Common myeloid progenitor, CD34-positive (primary cell): Measurements from ENCODE around the gene VPS37C.
A peak's percentile ranks its signal among the peaks of the same experiment; 100 is the strongest.
"Not testable (repeated sequence)": the region's sequence is repeated elsewhere in the genome, so short reads cannot be mapped to it uniquely, and the experiment has no call there.

Experiments used
- CTCF ChIA-PET: fragments of 350-600 bp; sonication (Branson Sonifier 250); formaldehyde crosslinking; loops from one replicate; lab custom pipeline; 2021; ENCODE audit warnings: antibody characterized with exemption; lab: Charles Lee
- POLR2A ChIA-PET: fragments of 350-600 bp; sonication (Branson Sonifier 250); formaldehyde crosslinking; loops from one replicate; lab custom pipeline; 2021; ENCODE audit warnings: antibody characterized with exemption; lab: Charles Lee
- DNase-seq, 3 donors: peaks; one replicate each; pipeline versions ENCODE4 v3.0.0 to v3.0.0-alpha.2; 2013
- H3K27ac ChIP-seq, 2 experiments: 1 replicate in 1 of 2; 2 replicates in 1 of 2; pipeline ENCODE4 v1.7.0; 2013; ENCODE audit warnings: inconsistent platforms in 2 of 2, low read length in 2 of 2, mild to moderate bottlenecking in 2 of 2, low read depth in 1 of 2, moderate library complexity in 1 of 2; ENCODE audit not compliant: severe bottlenecking in 2 of 2, insufficient read depth in 1 of 2, poor library complexity in 1 of 2
- H3K27me3 ChIP-seq, 5 experiments: replicated peaks in 2 of 5; 1 replicate in 3 of 5; 2 replicates in 2 of 5; pipeline versions ENCODE4 v1.6.1 to v1.7.0; 2013; ENCODE audit warnings: low read length in 4 of 5, mild to moderate bottlenecking in 2 of 5, moderate library complexity in 2 of 5, inconsistent platforms in 1 of 5; ENCODE audit not compliant: insufficient read depth in 5 of 5, control insufficient read depth in 4 of 5
- H3K36me3 ChIP-seq, 4 experiments: 1 replicate in 2 of 4; 2 replicates in 2 of 4; pipeline versions ENCODE4 v1.6.1 to v1.7.0; 2013; ENCODE audit warnings: low read length in 3 of 4, control low read depth in 1 of 4, mild to moderate bottlenecking in 1 of 4; ENCODE audit not compliant: control insufficient read depth in 4 of 4, insufficient read depth in 4 of 4
- H3K4me1 ChIP-seq, 4 experiments: 1 replicate in 3 of 4; 2 replicates in 1 of 4; pipeline versions ENCODE4 v1.6.1 to v1.7.1; 2013; ENCODE audit warnings: low read length in 3 of 4, mild to moderate bottlenecking in 3 of 4, control low read depth in 1 of 4, inconsistent platforms in 1 of 4, moderate library complexity in 1 of 4; ENCODE audit not compliant: control insufficient read depth in 4 of 4, insufficient read depth in 4 of 4; ENCODE audit errors: control extremely low read depth in 1 of 4
- H3K4me3 ChIP-seq, 7 experiments: 1 replicate in 4 of 7; 2 replicates in 3 of 7; pipeline versions ENCODE4 v1.5.1 to v1.7.0; 2013; ENCODE audit warnings: mild to moderate bottlenecking in 7 of 7, low read length in 6 of 7, moderate library complexity in 6 of 7, inconsistent platforms in 2 of 7, low read depth in 2 of 7, control low read depth in 1 of 7; ENCODE audit not compliant: insufficient read depth in 4 of 7, control insufficient read depth in 1 of 7; ENCODE audit errors: extremely low read depth in 1 of 7
- H3K9me3 ChIP-seq, 5 experiments: 1 replicate in 4 of 5; 2 replicates in 1 of 5; pipeline versions ENCODE4 v1.6.1 to v1.7.1; 2013; ENCODE audit warnings: low read length in 4 of 5, mild to moderate bottlenecking in 2 of 5, inconsistent platforms in 1 of 5, low read depth in 1 of 5, moderate library complexity in 1 of 5; ENCODE audit not compliant: control insufficient read depth in 4 of 5, insufficient read depth in 2 of 5; ENCODE audit errors: control extremely low read depth in 1 of 5
- WGBS: methylation state at CpG from one replicate; pipeline ENCODE4 v1.1.5; 2013; ENCODE audit not compliant: insufficient coverage; 5-methylcytosine and 5-hydroxymethylcytosine counted together

The VPS37C gene

DNA sequence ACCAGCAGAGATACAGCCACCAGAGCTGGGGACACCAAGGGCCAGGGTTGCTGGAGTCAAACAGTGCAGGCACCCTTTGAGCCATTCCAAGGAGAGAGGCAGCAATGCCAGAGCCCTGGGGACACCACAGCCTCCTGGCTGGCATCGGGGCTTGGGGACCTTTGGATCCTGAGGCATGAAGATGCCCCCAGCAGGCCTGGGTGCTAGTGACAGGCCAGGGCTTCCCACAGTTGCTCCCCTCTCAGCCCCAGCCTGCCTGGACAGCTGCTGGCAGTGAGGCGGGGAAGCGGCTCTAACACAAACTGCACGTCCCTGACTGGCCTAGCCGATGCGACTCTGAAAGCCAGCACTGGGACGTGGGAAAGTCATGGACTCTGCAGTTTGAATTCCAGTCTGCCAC lies 56.3 kb downstream of the VPS37C start:
- CTCF ChIA-PET: no interaction called here
- Histone ChIP-seq H3K36me3 (no peaks in the 10 kb centered on the region), H3K27ac (no peak overlapping the region), H3K4me3 (no peak overlapping the region), H3K4me1 (peaks cover 0 to 15% (median 6%) of the 10 kb centered on the region in 4 experiments), H3K27me3 (no peaks in the 10 kb centered on the region), H3K9me3 (no peaks in the 10 kb centered on the region)
- DNase-seq: no peak
- 96% methylated on average over 7 of the region's 7 CpGs for WGBS
- POLR2A ChIA-PET: no interaction called here

DNA sequence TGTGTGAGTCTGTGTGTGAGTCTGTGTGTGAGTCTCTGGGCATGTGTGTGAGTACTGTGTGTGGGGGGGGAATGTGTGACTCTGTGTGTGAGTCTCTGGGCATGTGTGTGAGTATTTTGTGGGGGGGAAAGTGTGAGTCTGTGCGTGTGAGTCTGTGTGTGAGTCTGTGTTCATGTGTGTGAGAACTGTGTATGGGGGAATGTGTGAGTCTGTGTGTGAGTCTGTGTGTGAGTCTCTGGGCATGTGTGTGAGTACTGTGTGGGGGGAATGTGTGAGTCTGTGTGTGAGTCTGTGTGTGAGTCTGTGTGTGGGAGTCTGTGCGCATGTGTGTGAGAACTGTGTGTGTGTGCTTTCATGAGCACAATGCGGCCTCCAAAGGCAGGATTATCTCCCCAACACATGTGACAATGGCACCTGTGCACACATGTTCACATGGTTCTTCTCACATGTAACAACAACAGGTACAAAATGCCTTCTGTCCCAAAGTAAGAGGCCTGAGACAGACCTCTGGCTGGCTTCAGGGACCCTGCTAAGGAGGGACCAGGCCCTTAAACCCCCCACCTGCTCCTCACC lies 57.3 kb downstream of the VPS37C start:
- Histone ChIP-seq H3K27ac (no peak overlapping the region), H3K4me1 (peaks cover 0 to 15% (median 6%) of the 10 kb centered on the region in 4 experiments), H3K9me3 (no peaks in the 10 kb centered on the region), H3K36me3 (no peaks in the 10 kb centered on the region), H3K4me3 (no peak overlapping the region), H3K27me3 (no peaks in the 10 kb centered on the region)
- 100% methylated on average over 2 of the region's 3 CpGs for WGBS
- ChIA-PET CTCF (no interaction called here), POLR2A (no interaction called here)
- DNase-seq: no peak

DNA sequence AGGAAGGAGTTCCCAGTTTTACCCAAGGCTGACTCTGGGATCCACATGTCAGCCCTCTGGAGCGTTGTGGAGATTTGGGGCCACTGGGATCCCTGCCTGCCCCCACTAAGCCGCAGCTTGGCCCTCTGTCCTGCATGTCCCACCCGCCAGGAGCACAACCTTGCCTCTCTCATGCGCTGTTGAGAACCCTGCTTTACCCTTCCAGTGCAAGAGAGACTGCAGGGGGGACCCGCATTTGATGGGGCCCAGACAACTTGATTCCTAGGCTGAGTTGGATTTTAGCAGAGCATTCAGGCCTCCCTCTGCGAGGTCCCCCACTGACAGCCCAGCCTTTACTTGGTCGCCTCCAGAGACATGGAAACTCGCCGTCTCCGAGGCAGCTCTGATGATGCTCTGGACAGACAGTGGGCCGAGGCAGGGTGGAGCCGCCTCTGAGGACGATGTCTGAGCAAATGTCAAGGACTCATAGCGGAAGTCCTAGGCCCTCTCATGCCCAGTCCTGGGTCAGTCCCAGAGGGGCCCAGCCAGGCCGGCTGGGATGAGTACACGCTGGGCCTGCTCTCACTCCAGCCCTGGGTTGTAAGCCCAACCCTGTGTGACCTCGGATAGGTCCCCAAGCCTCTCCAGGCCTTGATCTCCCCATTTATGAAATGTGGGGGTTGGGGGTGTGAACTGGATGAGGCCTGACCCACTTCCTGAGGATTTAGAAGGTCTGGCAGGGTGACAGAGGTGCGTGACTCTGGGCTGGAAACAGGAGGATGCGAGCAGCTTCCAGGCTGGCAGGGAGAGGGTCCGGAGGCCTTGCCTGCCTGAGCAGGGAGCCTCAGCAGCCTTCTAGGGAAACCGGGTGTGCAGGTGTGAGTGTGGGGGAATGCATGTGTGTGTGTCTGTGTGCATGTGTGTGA lies 58.3 kb downstream of the VPS37C start:
- 93% methylated on average over 20 of the region's 21 CpGs for WGBS
- Histone ChIP-seq H3K4me3 (no peak overlapping the region), H3K36me3 (no peaks in the 10 kb centered on the region), H3K27ac (peak overlapping the region in 1 of 2 experiments; percentile 7), H3K4me1 (peaks cover 0 to 15% (median 6%) of the 10 kb centered on the region in 4 experiments), H3K9me3 (no peaks in the 10 kb centered on the region), H3K27me3 (no peaks in the 10 kb centered on the region)
- CTCF ChIA-PET: no interaction called here
- POLR2A ChIA-PET: no interaction called here
- DNase-seq: no peak

DNA sequence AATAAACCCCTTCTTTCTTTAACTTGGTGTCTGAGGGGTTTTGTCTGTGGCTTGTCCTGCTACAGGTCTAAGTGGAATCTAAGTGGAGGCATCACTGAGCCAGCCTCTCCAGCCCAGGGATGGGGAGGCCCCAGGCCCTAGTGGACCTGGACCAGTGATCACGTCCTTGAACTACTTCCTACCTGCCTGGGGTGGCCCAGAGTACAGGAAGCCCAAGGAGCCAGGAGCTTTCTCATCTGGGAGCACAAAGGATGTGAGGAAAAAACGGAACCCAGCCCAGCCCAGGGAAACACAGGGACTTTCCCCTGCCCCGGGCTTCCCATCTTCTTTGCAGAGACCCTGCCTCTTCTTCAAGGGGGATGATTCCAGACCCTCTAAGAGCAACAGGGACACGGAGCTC lies 62.4 kb downstream of the VPS37C start:
- Histone ChIP-seq H3K27me3 (no peaks in the 10 kb centered on the region), H3K9me3 (peaks cover 0 to 5% (median 0%) of the 10 kb centered on the region in 5 experiments), H3K4me1 (peaks cover 0 to 20% (median 12%) of the 10 kb centered on the region in 4 experiments), H3K4me3 (no peak overlapping the region), H3K36me3 (no peaks in the 10 kb centered on the region), H3K27ac (no peak overlapping the region)
- ChIA-PET POLR2A (no interaction called here), CTCF (no interaction called here)
- 98% methylated on average over 4 of the region's 4 CpGs for WGBS
- no peak for DNase-seq

DNA sequence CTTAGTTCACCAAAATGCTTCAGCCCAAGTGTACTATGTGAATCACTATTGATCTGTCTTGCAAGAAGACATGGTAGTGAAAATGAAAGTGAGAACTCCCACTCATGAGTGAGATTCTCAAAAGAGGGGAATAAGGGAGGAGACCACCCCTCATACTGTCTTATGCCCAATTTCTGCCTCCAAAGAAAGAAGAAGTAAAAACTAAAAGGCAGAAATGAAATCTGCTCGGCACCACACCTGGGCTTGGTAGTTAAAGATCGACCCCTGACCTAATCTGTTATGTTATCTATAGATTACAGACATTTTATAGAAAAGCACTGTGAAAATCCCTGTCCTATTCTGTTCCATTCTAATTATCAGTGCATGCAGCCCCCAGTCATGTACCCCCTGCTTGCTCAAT lies 63.0 kb downstream of the VPS37C start:
- H3K27me3 ChIP-seq, H3K27ac ChIP-seq, CTCF ChIA-PET, H3K9me3 ChIP-seq, DNase-seq, H3K4me3 ChIP-seq, POLR2A ChIA-PET, H3K36me3 ChIP-seq: not testable (repeated sequence)
- peaks cover 0 to 18% (median 12%) of the 10 kb centered on the region in 4 experiments for H3K4me1 ChIP-seq
- WGBS: no CpG with 5 or more reads among the region's 2 CpGs

DNA sequence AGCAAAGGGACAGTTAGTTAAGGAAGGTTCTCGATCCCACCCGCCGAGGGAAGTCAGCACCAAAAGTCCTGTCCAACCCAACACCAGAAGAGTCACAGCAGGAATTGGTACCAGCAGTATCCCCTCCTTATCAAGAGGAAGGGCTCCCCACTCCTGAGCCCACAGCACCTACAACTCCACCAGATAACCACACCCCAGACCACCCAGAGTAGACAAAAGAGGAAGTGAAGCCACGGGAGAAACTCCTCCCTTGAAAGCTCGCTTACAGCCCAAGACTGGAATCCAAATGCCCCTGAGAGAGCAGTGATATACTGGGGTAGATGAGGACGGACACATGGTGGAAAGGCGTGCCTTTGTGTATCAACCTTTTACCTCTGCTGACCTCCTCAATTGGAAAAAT lies 66.2 kb downstream of the VPS37C start:
- CTCF ChIA-PET: no interaction called here
- POLR2A ChIA-PET: no interaction called here
- H3K27ac ChIP-seq: no peak overlapping the region
- peak overlapping the region in 1 of 7 experiments; percentile 25 for H3K4me3 ChIP-seq
- peaks cover 0 to 31% (median 16%) of the 10 kb centered on the region in 4 experiments for H3K4me1 ChIP-seq
- H3K36me3 ChIP-seq: no peaks in the 10 kb centered on the region
- no peaks in the 10 kb centered on the region for H3K27me3 ChIP-seq
- DNase-seq: peak; percentile 66 to 89 (median 86)
- H3K9me3 ChIP-seq: peaks cover 0 to 5% (median 2%) of the 10 kb centered on the region in 5 experiments
- WGBS: 32% methylated on average over 5 of the region's 7 CpGs

DNA sequence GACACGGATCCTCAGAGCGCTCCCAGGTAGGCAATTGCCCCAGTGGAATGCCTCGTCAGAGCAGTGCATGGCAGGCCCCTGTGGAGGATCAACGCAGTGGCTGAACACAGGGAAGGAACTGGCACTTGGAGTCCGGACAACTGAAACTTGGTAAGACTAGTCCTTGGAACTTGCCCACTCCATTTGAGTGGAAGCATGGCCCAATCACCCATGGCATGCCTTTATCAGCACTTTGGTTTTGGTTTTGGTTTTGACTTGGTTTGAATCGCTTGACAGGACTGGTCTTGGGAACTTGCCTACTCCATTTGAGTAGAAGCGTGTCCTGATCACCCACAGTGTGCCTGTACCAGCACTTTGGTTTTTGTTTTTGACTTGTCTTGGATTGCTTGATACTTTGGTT lies 67.1 kb downstream of the VPS37C start:
- CTCF ChIA-PET, H3K4me3 ChIP-seq, H3K9me3 ChIP-seq, H3K36me3 ChIP-seq, POLR2A ChIA-PET, H3K27ac ChIP-seq, H3K27me3 ChIP-seq, DNase-seq: not testable (repeated sequence)
- 100% methylated on average over 6 of the region's 7 CpGs for WGBS
- H3K4me1 ChIP-seq: peaks cover 0 to 31% (median 16%) of the 10 kb centered on the region in 4 experiments
